Neural progenitor cell (in vitro differentiated cells): Measurements from ENCODE around the gene HIPK2. TPM values are rescaled to one million over a fixed set of nuclear protein-coding genes. Genes with fewer than 3 reads are reported as not detected.
A peak's percentile ranks its signal among the peaks of the same experiment; 100 is the strongest.
"Not testable (repeated sequence)": the region's sequence is repeated elsewhere in the genome, so short reads cannot be mapped to it uniquely, and the experiment has no call there.

Source experiments
- DNase-seq: peaks from one replicate; pipeline ENCODE4 v3.0.0-alpha.2; 2016; ENCODE audit warnings: low spot score
- H2AFZ ChIP-seq: fragments of 200-600 bp; sonication (generic); replicated peaks from 2 replicates; pipeline ENCODE4 v1.6.1; 2016; ENCODE audit warnings: antibody characterized with exemption
- H3F3A ChIP-seq: fragments of 200-600 bp; sonication (generic); 2 replicates; pipeline ENCODE4 v1.6.1; 2016; ENCODE audit warnings: antibody characterized with exemption, low read depth
- H3K27ac ChIP-seq: fragments of 200-600 bp; sonication (generic); 2 replicates; pipeline ENCODE4 v1.5.1; 2016; ENCODE audit warnings: mild to moderate bottlenecking
- H3K27me3 ChIP-seq: fragments of 200-600 bp; sonication (generic); 2 replicates; pipeline ENCODE4 v1.6.1; 2016; ENCODE audit warnings: mild to moderate bottlenecking, moderate library complexity
- H3K36me3 ChIP-seq: fragments of 200-600 bp; sonication (generic); 2 replicates; pipeline ENCODE4 v1.5.1; 2016
- H3K4me1 ChIP-seq: fragments of 200-600 bp; sonication (generic); 2 replicates; pipeline ENCODE4 v1.6.1; 2016; ENCODE audit warnings: mixed run types
- H3K4me2 ChIP-seq: fragments of 200-600 bp; sonication (generic); 2 replicates; pipeline ENCODE4 v1.6.1; 2016
- H3K4me3 ChIP-seq: fragments of 200-600 bp; sonication (generic); 2 replicates; pipeline ENCODE4 v1.5.1; 2016
- H3K79me2 ChIP-seq: fragments of 200-600 bp; sonication (generic); 2 replicates; pipeline ENCODE4 v1.6.1; 2016; ENCODE audit warnings: low read depth
- H3K9ac ChIP-seq: fragments of 200-600 bp; sonication (generic); 2 replicates; pipeline ENCODE4 v1.6.1; 2016
- H3K9me3 ChIP-seq: fragments of 200-600 bp; sonication (generic); 2 replicates; pipeline ENCODE4 v1.5.1; 2016; ENCODE audit warnings: low read depth
- H4K20me1 ChIP-seq: fragments of 200-600 bp; sonication (generic); 2 replicates; pipeline ENCODE4 v1.6.1; 2016; ENCODE audit warnings: low read depth
- H3K27ac Mint-ChIP-seq: 3 replicates; pipeline ENCODE4 v1.8.0; 2021; ENCODE audit warnings: mixed read lengths
- H3K27me3 Mint-ChIP-seq: 2 replicates; pipeline ENCODE4 v1.8.0; 2022; ENCODE audit warnings: low read depth, mild to moderate bottlenecking, inconsistent platforms, moderate library complexity, mixed read lengths; ENCODE audit not compliant: insufficient read depth
- H3K36me3 Mint-ChIP-seq: 3 replicates; pipeline ENCODE4 v1.8.0; 2021; ENCODE audit warnings: mixed read lengths
- H3K4me1 Mint-ChIP-seq: 3 replicates; pipeline ENCODE4 v1.8.0; 2021; ENCODE audit warnings: mixed read lengths
- H3K4me3 Mint-ChIP-seq: 3 replicates; pipeline ENCODE4 v1.8.0; 2021; ENCODE audit warnings: mild to moderate bottlenecking, moderate library complexity, mixed read lengths
- H3K9me3 Mint-ChIP-seq: 3 replicates; pipeline ENCODE4 v1.8.0; 2020; ENCODE audit warnings: mixed read lengths
- CTCF ChIP-seq: fragments of 200-600 bp; sonication (generic); IDR thresholded peaks from 2 replicates; pipeline ENCODE4 v1.5.1; 2017; ENCODE audit warnings: antibody characterized with exemption, mild to moderate bottlenecking
- EZH2 ChIP-seq: fragments of 200-600 bp; sonication (generic); IDR thresholded peaks from 2 replicates; pipeline ENCODE4 v1.6.1; 2017; ENCODE audit warnings: antibody characterized with exemption, mild to moderate bottlenecking, moderate library complexity
- EZH2phosphoT487 ChIP-seq: fragments of 200-600 bp; sonication (generic); IDR thresholded peaks from 2 replicates; pipeline ENCODE4 v1.6.1; 2017; ENCODE audit warnings: antibody characterized with exemption
- total RNA-seq: library from RNA; depleted of rRNA; stranded (reverse); fragments of >200 nt; gene quantifications from 2 replicates; pipeline ENCODE4 v1.2.3, GENCODE V29; 2015; ENCODE audit warnings: low replicate concordance

The HIPK2 gene
- total RNA-seq, 1 donor from 2014 or later: 12.8 TPM

GRCh38 chr7:139559364-139560105, 218.3 kb downstream of the HIPK2 start:
- Mint-ChIP-seq H3K27me3 (peaks cover 2% of the 10 kb centered on the region), H3K4me3 (no peak overlapping the region), H3K27ac (no peak overlapping the region), H3K9me3 (peaks cover 8% of the 10 kb centered on the region), H3K4me1 (no peaks in the 10 kb centered on the region), H3K36me3 (peaks cover 12% of the 10 kb centered on the region)
- TF ChIP-seq CTCF (no peak), EZH2phosphoT487 (no peak), EZH2 (no peak)
- Histone ChIP-seq H3K4me2 (no peak overlapping the region), H3K4me1 (no peaks in the 10 kb centered on the region), H3K36me3 (no peaks in the 10 kb centered on the region), H3K4me3 (no peak overlapping the region), H3K79me2 (no peaks in the 10 kb centered on the region), H4K20me1 (no peaks in the 10 kb centered on the region), H3K9me3 (no peaks in the 10 kb centered on the region), H3F3A (no peaks in the 10 kb centered on the region), H3K27ac (no peak overlapping the region), H2AFZ (no peak overlapping the region), H3K27me3 (no peaks in the 10 kb centered on the region), H3K9ac (no peak overlapping the region)
- DNase-seq: no peak

GRCh38 chr7:139557857-139558581, 219.8 kb downstream of the HIPK2 start:
- Histone ChIP-seq H3K27ac (no peak overlapping the region), H2AFZ (no peak overlapping the region), H3K4me2 (no peak overlapping the region), H3K27me3 (no peaks in the 10 kb centered on the region), H3K4me1 (no peaks in the 10 kb centered on the region), H3F3A (no peaks in the 10 kb centered on the region), H4K20me1 (no peaks in the 10 kb centered on the region), H3K9me3 (no peaks in the 10 kb centered on the region), H3K36me3 (no peaks in the 10 kb centered on the region), H3K79me2 (no peaks in the 10 kb centered on the region), H3K4me3 (no peak overlapping the region), H3K9ac (no peak overlapping the region)
- Mint-ChIP-seq H3K9me3 (peaks cover 8% of the 10 kb centered on the region), H3K4me3 (no peak overlapping the region), H3K36me3 (peaks cover 7% of the 10 kb centered on the region), H3K27me3 (peaks cover 2% of the 10 kb centered on the region), H3K4me1 (no peaks in the 10 kb centered on the region), H3K27ac (no peak overlapping the region)
- DNase-seq: peak; percentile 26
- TF ChIP-seq CTCF (peak; percentile 42), EZH2phosphoT487 (no peak)

GRCh38 chr7:139553991-139554700, 223.7 kb downstream of the HIPK2 start:
- not testable (repeated sequence) for H3K4me1 Mint-ChIP-seq, H3K9me3 Mint-ChIP-seq, H3K4me3 ChIP-seq, H3K9me3 ChIP-seq, H3K27me3 ChIP-seq, H3K27ac Mint-ChIP-seq, H3K79me2 ChIP-seq, DNase-seq, H3K36me3 ChIP-seq, H3K36me3 Mint-ChIP-seq, H3K9ac ChIP-seq, H4K20me1 ChIP-seq, H3K27me3 Mint-ChIP-seq, H3F3A ChIP-seq, H3K4me1 ChIP-seq, H3K27ac ChIP-seq, H3K4me2 ChIP-seq
- H3K4me3 Mint-ChIP-seq: peak overlapping the region; percentile 6
- peak overlapping the region; percentile 65 for H2AFZ ChIP-seq
- peak; percentile 32 for TF ChIP-seq CTCF
